Right atrium auricular region (tissue), 2 donors: Measurements from ENCODE around the gene ADD2. TPM values are rescaled to one million over a fixed set of nuclear protein-coding genes. Genes with fewer than 3 reads are reported as not detected.

Source experiments
- DNase-seq: peaks from one replicate; pipeline ENCODE4 v3.0.0-alpha.2; 2019; ENCODE audit warnings: low spot score
- H3K27ac ChIP-seq, 2 donors: fragments of 200-600 bp; sonication (generic); 1 replicate in 1 of 2; 2 replicates in 1 of 2; pipeline ENCODE4 v1.5.1; 2016 to 2019
- H3K27me3 ChIP-seq, 2 donors: fragments of 200-600 bp; sonication (generic); one replicate each; pipeline versions ENCODE4 v1.5.1 to v1.6.0; 2017 to 2019
- H3K36me3 ChIP-seq: fragments of 200-600 bp; sonication (generic); one replicate; pipeline ENCODE4 v1.5.1; 2016
- H3K4me1 ChIP-seq, 2 donors: fragments of 200-600 bp; sonication (generic); one replicate each; pipeline versions ENCODE4 v1.5.1 to v1.6.0; 2017 to 2019
- H3K4me3 ChIP-seq, 2 donors: fragments of 200-600 bp; sonication (generic); 1 replicate in 1 of 2; 2 replicates in 1 of 2; pipeline ENCODE4 v1.5.1; 2017 to 2019; ENCODE audit warnings: mild to moderate bottlenecking in 1 of 2, moderate library complexity in 1 of 2
- H3K9me3 ChIP-seq, 2 donors: fragments of 200-600 bp; sonication (generic); one replicate each; pipeline ENCODE4 v1.5.1; 2019
- CTCF ChIP-seq, 2 donors: fragments of 200-600 bp; sonication (generic); IDR thresholded peaks; one replicate each; pipeline ENCODE4 v1.5.1; 2019; ENCODE audit warnings: antibody characterized with exemption in 2 of 2
- total RNA-seq, 2 donors: library from RNA; depleted of rRNA; stranded (reverse); fragments of >200 nt; gene quantifications; one replicate each; pipeline ENCODE4 v1.1.0, GENCODE V29; 2016

Gene ADD2
- total RNA-seq, 2 donors from 2014 or later = 1.1 to 1.4 TPM

- Histone ChIP-seq H3K27ac (no peak overlapping the region), H3K9me3 (no peaks in the 10 kb centered on the region), H3K4me3 (no peak overlapping the region), H3K4me1 (no peaks in the 10 kb centered on the region), H3K27me3 (no peaks in the 10 kb centered on the region), H3K36me3 (no peaks in the 10 kb centered on the region)
- DNase-seq = no peak
- TF ChIP-seq CTCF (IDR thresholded peaks at IDR 0.05) = no peak
Measured at GRCh38 chr2:70670202-70670601, 97.8 kb downstream of the ADD2 start.

- DNase-seq = no peak
- Histone ChIP-seq H3K9me3 (no peaks in the 10 kb centered on the region), H3K4me1 (no peaks in the 10 kb centered on the region), H3K27me3 (no peaks in the 10 kb centered on the region), H3K27ac (no peak overlapping the region), H3K4me3 (no peak overlapping the region), H3K36me3 (no peaks in the 10 kb centered on the region)
- TF ChIP-seq CTCF (IDR thresholded peaks at IDR 0.05) = no peak
Measured at GRCh38 chr2:70668911-70669310, 99.1 kb downstream of the ADD2 start.

- TF ChIP-seq CTCF (IDR thresholded peaks at IDR 0.05) = no peak
- no peaks in the 10 kb centered on the region for H3K36me3 ChIP-seq
- H3K4me1 ChIP-seq = no peaks in the 10 kb centered on the region
- no peak overlapping the region for H3K4me3 ChIP-seq
- H3K9me3 ChIP-seq = no peaks in the 10 kb centered on the region
- no peak overlapping the region for H3K27ac ChIP-seq
- no peak for DNase-seq
- H3K27me3 ChIP-seq = no peaks in the 10 kb centered on the region
Measured at GRCh38 chr2:70668432-70668831, 99.6 kb downstream of the ADD2 start.

GRCh38 chr2:70664525-70664924 is 103.5 kb downstream of the ADD2 start:
- Histone ChIP-seq H3K27me3 (no peaks in the 10 kb centered on the region), H3K9me3 (no peaks in the 10 kb centered on the region), H3K36me3 (no peaks in the 10 kb centered on the region), H3K4me3 (no peak overlapping the region), H3K4me1 (no peaks in the 10 kb centered on the region), H3K27ac (no peak overlapping the region)
- no peak for TF ChIP-seq CTCF (IDR thresholded peaks at IDR 0.05)
- no peak for DNase-seq

- H3K4me3 ChIP-seq = no peak overlapping the region
- H3K27ac ChIP-seq = no peak overlapping the region
- H3K9me3 ChIP-seq = no peaks in the 10 kb centered on the region
- no peaks in the 10 kb centered on the region for H3K27me3 ChIP-seq
- H3K36me3 ChIP-seq = no peaks in the 10 kb centered on the region
- no peak for TF ChIP-seq CTCF (IDR thresholded peaks at IDR 0.05)
- H3K4me1 ChIP-seq = no peaks in the 10 kb centered on the region
- no peak for DNase-seq
Measured at GRCh38 chr2:70663411-70663810, 104.6 kb downstream of the ADD2 start.

GRCh38 chr2:70659551-70659950 is 108.4 kb downstream of the ADD2 start:
- no peaks in the 10 kb centered on the region for H3K4me1 ChIP-seq
- H3K36me3 ChIP-seq = no peaks in the 10 kb centered on the region
- DNase-seq = no peak
- TF ChIP-seq CTCF (IDR thresholded peaks at IDR 0.05) = no peak
- H3K4me3 ChIP-seq = no peak overlapping the region
- H3K9me3 ChIP-seq = no peaks in the 10 kb centered on the region
- no peaks in the 10 kb centered on the region for H3K27me3 ChIP-seq
- no peak overlapping the region for H3K27ac ChIP-seq
